PC-3 (cell line): ENCODE results near the gene SEC16A.

Source experiments
- EZH2 ChIP-seq: fragments of 300-600 bp; sonication (generic); IDR thresholded peaks from one replicate; pipeline ENCODE4 v1.6.1; 2017; ENCODE audit warnings: antibody characterized with exemption, mild to moderate bottlenecking, low read length; ENCODE audit not compliant: unreplicated experiment
- TF ChIP-seq, protein P1 (sequence below): fragments of 300-600 bp; sonication (generic); conservative IDR thresholded peaks from 2 replicates; pipeline ENCODE4 v1.5.1; 2017; ENCODE audit warnings: antibody characterized with exemption, low read depth, mild to moderate bottlenecking, low read length

DNA sequence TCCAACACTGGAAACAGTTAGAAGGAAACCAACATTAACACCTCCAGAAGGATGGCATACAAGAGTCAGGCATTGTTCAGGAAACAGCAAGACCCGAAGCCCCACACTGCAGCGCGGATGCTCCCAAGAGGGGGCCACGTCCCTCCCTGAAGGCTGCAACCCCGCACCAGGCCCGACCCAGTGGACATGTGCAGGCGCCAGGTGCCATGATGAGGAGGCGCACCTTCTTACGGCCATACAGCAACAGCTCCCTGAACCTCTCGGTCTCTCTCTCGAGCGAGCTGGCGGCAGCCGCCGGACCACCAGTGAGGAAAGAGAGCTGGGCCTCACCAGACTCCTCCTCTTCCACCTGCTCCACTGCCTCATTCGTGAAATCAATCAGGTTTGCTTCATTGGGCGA is 20.2 kb downstream of the SEC16A start:
- TF ChIP-seq, protein P1, sequence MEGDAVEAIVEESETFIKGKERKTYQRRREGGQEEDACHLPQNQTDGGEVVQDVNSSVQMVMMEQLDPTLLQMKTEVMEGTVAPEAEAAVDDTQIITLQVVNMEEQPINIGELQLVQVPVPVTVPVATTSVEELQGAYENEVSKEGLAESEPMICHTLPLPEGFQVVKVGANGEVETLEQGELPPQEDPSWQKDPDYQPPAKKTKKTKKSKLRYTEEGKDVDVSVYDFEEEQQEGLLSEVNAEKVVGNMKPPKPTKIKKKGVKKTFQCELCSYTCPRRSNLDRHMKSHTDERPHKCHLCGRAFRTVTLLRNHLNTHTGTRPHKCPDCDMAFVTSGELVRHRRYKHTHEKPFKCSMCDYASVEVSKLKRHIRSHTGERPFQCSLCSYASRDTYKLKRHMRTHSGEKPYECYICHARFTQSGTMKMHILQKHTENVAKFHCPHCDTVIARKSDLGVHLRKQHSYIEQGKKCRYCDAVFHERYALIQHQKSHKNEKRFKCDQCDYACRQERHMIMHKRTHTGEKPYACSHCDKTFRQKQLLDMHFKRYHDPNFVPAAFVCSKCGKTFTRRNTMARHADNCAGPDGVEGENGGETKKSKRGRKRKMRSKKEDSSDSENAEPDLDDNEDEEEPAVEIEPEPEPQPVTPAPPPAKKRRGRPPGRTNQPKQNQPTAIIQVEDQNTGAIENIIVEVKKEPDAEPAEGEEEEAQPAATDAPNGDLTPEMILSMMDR = no peak
- no peak for TF ChIP-seq EZH2
